Natural killer cell treated with Interleukin-12 subunit alpha and Interleukin-12 subunit beta and Interleukin-15 and Interleukin-18, amount 100 ng/mL, for 72 hours (primary cell): Measurements from ENCODE around the gene GNB1. TPM values are rescaled to one million over a fixed set of nuclear protein-coding genes. Genes with fewer than 3 reads are reported as not detected.
"Not testable (repeated sequence)": the region's sequence is repeated elsewhere in the genome, so short reads cannot be mapped to it uniquely, and the experiment has no call there.

Source experiments
- ATAC-seq, 2 donors: fragments of 150-1000 bp; cut with Tn5 transposase in 1 of 2; sonication (Bioruptor Pico), chemical (Tn5 transposase) in 1 of 2; 2 replicates each; pipeline ENCODE4 v1.10.0; 2021
- DNase-seq: peaks from one replicate; pipeline ENCODE4 v3.0.0; 2022; ENCODE audit warnings: low spot score
- H3K27ac Mint-ChIP-seq, 2 donors: 1 replicate in 1 of 2; 2 replicates in 1 of 2; pipeline ENCODE4 v1.8.0; 2022; ENCODE audit warnings: mixed read lengths in 2 of 2, mild to moderate bottlenecking in 1 of 2, moderate library complexity in 1 of 2
- H3K27me3 Mint-ChIP-seq, 2 donors: 1 replicate in 1 of 2; 2 replicates in 1 of 2; pipeline ENCODE4 v1.8.0; 2022; ENCODE audit warnings: mixed read lengths in 2 of 2
- H3K36me3 Mint-ChIP-seq: one replicate; pipeline ENCODE4 v1.8.0; 2022; ENCODE audit warnings: mixed read lengths
- H3K4me1 Mint-ChIP-seq, 2 donors: 1 replicate in 1 of 2; 2 replicates in 1 of 2; pipeline ENCODE4 v1.8.0; 2022; ENCODE audit warnings: low read depth in 2 of 2, mixed read lengths in 2 of 2, mild to moderate bottlenecking in 1 of 2
- H3K4me3 Mint-ChIP-seq: one replicate; pipeline ENCODE4 v1.8.0; 2022; ENCODE audit warnings: mixed read lengths
- H3K9me3 Mint-ChIP-seq: 2 replicates; pipeline ENCODE4 v1.8.0; 2022; ENCODE audit warnings: mixed read lengths
- total RNA-seq, 2 donors: library from RNA; stranded (reverse); gene quantifications; one replicate each; pipeline ENCODE4 v1.2.3, GENCODE V29; 2022

GNB1 gene
- total RNA-seq, 2 donors from 2014 or later, result 361 to 446 TPM

DNA sequence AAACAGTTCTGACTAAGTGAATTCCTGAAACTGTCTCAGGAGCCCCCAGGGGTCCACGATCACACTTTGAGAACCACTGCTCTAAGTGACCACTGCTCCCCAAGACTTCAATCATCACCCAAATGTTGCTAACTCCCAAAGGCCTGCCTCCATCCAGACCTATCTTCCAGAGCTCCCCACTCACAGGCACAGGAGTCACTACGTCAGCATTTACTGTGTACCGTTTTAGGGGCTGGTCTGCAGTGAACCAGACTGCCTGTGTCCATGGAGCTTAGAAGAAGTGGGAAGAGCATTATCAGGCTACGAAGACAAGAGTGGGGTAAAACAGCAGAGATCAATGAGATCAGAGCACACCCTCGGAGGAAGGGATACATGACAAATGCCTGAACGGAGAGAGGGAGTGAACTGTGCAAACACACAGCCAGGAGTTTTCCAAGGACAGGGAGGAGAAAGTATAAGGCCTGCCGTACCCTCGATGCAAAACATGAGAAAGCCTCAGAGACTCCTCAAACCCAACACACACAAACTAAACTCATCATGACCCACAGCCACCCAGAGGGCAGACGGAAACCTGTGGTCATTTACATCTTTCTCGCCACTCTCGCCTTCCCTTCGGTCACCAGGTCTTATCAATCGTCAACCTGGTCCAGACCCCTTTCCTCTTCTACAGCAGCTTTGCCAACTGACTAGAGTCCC lies 10.1 kb downstream of the GNB1 start:
- H3K27ac Mint-ChIP-seq, result peak overlapping the region; percentile 55 to 67
- H3K27me3 Mint-ChIP-seq, result no peaks in the 10 kb centered on the region
- H3K9me3 Mint-ChIP-seq, result no peaks in the 10 kb centered on the region
- no peak for DNase-seq
- peak overlapping the region; percentile 70 for H3K4me3 Mint-ChIP-seq
- H3K4me1 Mint-ChIP-seq, result peaks cover 48 to 54% of the 10 kb centered on the region in 2 donors
- peaks cover 6% of the 10 kb centered on the region for H3K36me3 Mint-ChIP-seq
- ATAC-seq, result no peak

DNA sequence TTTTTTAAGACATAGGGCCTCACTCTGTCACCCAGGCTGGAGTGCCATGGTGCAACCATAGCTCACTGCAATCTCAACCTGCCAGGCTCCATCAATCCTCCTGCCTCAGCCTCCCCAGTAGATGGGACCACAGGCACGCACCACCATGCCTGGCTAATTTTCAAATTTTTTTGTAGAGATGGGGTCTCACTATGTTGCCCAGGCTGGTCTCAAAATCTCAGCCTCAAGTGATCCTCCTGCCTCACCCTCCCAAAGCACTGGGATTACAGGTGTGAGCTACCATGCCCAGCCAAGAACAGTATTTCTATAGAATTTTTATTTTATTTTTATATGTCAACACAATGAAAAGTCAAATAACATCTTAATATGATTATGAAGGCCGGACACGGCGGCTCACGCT lies 10.9 kb downstream of the GNB1 start:
- Mint-ChIP-seq H3K4me1 (peaks cover 56 to 59% of the 10 kb centered on the region in 2 donors), H3K36me3 (peaks cover 6% of the 10 kb centered on the region), H3K27ac (no peak overlapping the region), H3K9me3 (no peaks in the 10 kb centered on the region), H3K27me3 (no peaks in the 10 kb centered on the region), H3K4me3 (no peak overlapping the region)
- ATAC-seq (no peak), DNase-seq (no peak)

DNA sequence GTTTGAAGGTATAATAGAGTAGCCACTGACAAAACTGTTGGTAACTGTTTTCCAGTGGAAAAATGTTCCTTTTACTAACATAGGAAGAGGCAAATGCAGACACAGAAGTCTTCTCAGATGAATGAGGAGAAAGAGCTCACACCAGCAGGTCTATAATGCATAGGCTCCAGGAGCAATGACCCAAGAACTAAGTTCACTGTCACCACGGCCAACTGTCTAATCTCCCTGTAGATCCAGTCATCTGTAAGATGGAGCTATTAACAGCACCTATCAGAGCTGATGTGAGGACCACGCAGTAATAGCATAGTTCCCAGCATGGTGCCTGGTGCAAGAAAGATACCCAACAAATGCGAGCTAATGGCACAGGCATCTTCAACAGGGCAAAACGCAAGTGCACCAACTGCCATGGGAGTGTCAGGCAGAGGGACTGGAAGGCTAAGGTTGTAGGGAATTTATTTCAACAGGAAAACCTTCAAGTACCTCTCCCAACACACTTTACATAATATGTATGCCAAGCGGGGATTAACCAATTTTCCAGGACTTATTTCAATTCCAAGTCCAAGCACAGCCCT lies 12.9 kb downstream of the GNB1 start:
- no peak overlapping the region for H3K4me3 Mint-ChIP-seq
- ATAC-seq, result no peak
- H3K27me3 Mint-ChIP-seq, result no peaks in the 10 kb centered on the region
- DNase-seq, result no peak
- peak overlapping the region in 1 of 2 donors; percentile 17 for H3K27ac Mint-ChIP-seq
- H3K4me1 Mint-ChIP-seq, result peaks cover 59 to 62% of the 10 kb centered on the region in 2 donors
- H3K36me3 Mint-ChIP-seq, result peaks cover 6% of the 10 kb centered on the region
- no peaks in the 10 kb centered on the region for H3K9me3 Mint-ChIP-seq

DNA sequence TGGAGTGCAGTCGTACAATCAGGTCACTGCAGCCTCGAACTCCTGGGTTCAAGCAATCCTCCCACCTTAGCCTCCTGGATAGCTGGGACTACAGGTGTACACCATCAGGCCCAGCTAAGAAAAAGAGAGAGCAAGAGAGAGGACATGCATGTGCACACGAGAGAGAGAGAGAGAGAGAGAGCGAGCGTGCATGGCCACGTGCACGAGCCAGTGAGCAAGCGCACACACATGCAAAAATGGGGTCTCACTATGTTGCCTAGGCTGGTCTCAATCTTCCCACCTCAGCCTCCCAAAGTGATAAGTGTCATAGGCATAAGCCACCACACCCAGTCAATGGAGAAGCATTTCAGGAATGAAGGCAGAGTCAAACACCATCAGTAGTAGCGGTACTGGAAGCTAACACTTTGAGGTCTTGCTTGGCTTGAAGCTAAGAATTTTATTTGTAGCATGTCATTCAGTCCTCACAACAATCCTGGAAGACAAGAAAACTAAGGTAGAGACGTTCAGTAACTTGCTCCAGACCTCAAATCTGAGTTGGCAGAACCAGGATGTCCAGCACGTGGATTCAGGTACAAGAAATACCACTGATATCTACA lies 14.5 kb downstream of the GNB1 start:
- peak overlapping the region; percentile 84 for H3K4me3 Mint-ChIP-seq
- no peaks in the 10 kb centered on the region for H3K27me3 Mint-ChIP-seq
- H3K9me3 Mint-ChIP-seq, result no peaks in the 10 kb centered on the region
- ATAC-seq, result peak in 1 of 2 donors; percentile 6
- peak; percentile 6 for DNase-seq
- peaks cover 6% of the 10 kb centered on the region for H3K36me3 Mint-ChIP-seq
- peaks cover 65 to 66% of the 10 kb centered on the region in 2 donors for H3K4me1 Mint-ChIP-seq
- peak overlapping the region; percentile 87 for H3K27ac Mint-ChIP-seq

DNA sequence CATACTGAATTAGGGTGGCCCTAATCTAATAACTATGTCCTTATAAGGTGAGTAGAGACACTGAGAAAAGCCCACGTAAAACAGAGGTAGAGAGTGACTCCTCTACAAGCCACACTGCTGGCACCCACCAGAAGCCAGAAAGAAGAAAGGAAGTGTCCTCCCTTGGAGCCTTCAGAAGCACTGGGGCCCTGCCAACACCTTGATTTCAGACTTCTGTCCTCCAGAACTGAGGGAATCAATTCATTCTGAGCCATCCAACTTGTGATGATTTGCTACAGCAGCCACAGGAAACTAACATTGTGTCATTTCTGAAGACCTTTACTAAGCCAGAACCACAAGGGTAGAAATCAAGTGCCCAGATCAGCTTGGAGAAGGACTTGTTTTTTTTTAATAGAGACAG lies 15.0 kb downstream of the GNB1 start:
- no peaks in the 10 kb centered on the region for H3K9me3 Mint-ChIP-seq
- ATAC-seq (peak; percentile 54 to 87), DNase-seq (no peak)
- H3K36me3 Mint-ChIP-seq, result peaks cover 6% of the 10 kb centered on the region
- no peaks in the 10 kb centered on the region for H3K27me3 Mint-ChIP-seq
- H3K4me1 Mint-ChIP-seq, result peaks cover 65 to 66% of the 10 kb centered on the region in 2 donors
- H3K4me3 Mint-ChIP-seq, result peak overlapping the region; percentile 84
- peak overlapping the region; percentile 87 for H3K27ac Mint-ChIP-seq

DNA sequence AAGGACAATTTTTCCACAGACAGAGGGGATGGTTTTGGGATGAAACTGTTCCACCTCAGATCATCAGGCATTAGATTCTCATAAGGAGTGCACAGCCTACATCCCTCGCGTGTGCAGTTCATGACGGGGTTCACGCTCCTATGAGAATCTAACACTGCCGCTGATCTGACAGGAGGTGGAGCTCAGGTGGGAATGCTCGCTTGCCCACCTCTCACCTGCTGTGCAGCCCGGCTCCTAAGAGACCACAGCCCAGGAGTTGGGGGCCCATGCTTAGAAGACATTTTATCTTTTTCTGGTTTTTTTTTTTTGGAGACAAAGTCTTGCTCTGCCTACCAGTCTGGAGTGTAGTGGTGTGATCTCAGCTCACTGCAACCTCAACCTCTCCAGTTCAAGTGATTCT lies 16.0 kb downstream of the GNB1 start:
- ATAC-seq, result no peak
- DNase-seq, result no peak
- Mint-ChIP-seq H3K4me3 (no peak overlapping the region), H3K27me3 (no peaks in the 10 kb centered on the region), H3K9me3 (no peaks in the 10 kb centered on the region), H3K4me1 (peaks cover 70 to 71% of the 10 kb centered on the region in 2 donors), H3K27ac (no peak overlapping the region), H3K36me3 (peaks cover 6% of the 10 kb centered on the region)

DNA sequence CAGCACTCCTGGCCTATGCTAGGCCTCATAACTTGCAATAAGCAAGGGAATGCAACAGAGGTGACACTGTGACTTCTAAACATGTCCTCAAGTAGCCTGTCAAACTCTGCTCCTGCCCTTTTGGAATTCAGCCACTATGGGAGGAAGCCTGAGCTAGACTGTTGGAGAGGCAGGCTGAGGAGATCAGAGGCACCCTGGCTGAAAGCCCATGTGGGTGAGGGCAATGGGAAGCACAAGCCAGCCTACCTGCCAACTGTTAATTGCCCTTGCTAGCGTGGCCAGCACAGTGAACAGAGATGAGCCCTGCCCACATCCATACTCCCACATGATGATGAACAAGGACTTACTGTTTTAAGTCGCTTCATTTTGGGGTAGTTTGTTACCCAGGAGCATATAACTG lies 17.7 kb downstream of the GNB1 start:
- Mint-ChIP-seq H3K27me3 (no peaks in the 10 kb centered on the region), H3K36me3 (no peaks in the 10 kb centered on the region), H3K9me3 (no peaks in the 10 kb centered on the region), H3K4me1 (peaks cover 69% of the 10 kb centered on the region in 2 donors), H3K27ac (peak overlapping the region in 1 of 2 donors; percentile 11), H3K4me3 (no peak overlapping the region)
- DNase-seq (peak; percentile 10), ATAC-seq (no peak)

DNA sequence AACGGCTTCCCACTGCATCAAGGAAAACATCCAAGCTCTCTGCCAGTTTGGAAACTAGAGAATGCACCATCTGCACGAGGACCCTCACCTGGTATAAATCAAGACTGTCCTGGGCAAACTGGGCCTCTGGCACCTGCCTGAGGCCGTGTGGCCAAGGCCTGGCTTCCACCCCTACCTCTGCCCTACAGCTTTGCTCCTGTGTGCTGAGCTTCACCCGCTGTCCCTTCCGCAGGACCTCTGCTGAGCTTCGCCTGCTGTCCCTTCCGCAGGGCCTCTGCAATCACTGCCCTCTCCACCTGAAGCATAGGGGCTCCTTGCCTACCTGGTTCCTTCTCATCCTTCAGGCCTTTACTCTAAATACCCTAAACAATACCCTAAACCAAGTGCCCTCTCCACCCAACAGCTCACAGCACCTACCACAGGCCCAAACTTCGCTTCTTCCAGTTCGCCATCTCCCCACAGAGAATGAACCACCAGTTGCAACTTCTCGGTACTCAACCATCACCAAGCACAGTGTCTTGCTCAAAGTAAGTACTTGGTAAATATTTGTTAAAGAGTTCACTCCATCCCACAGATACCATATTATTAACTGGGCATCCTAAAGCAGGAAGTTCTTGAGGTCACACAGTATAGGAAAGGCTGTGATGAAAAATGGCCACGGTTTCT lies 18.4 kb downstream of the GNB1 start:
- Mint-ChIP-seq H3K4me3 (peak overlapping the region; percentile 7), H3K9me3 (no peaks in the 10 kb centered on the region), H3K4me1 (peaks cover 64 to 67% of the 10 kb centered on the region in 2 donors), H3K36me3 (no peaks in the 10 kb centered on the region), H3K27me3 (no peaks in the 10 kb centered on the region), H3K27ac (peak overlapping the region in 1 of 2 donors; percentile 11)
- ATAC-seq (no peak), DNase-seq (no peak)

DNA sequence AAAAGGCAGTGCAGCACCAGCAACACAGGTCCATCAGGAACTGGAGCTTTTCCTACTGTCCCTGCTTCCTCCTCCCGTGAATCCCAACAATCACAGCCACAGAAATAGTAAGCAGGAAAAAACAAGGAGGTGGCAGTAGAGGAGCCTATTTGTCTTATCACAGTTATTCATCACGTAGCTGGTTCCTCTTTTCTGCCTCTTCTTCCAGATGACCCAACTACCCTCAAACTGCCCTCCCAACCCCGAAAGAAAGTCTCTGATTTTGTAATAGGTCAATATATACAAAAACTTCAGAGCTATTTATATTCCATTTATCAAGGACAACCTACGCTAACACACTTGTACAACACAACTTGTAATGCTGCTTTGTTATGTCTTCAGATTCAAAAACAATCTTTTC lies 21.4 kb downstream of the GNB1 start:
- Mint-ChIP-seq H3K4me3 (no peak overlapping the region), H3K4me1 (peaks cover 59 to 60% of the 10 kb centered on the region in 2 donors), H3K27me3 (no peaks in the 10 kb centered on the region), H3K36me3 (no peaks in the 10 kb centered on the region), H3K9me3 (no peaks in the 10 kb centered on the region), H3K27ac (peak overlapping the region; percentile 18 to 39)
- no peak for ATAC-seq
- no peak for DNase-seq

DNA sequence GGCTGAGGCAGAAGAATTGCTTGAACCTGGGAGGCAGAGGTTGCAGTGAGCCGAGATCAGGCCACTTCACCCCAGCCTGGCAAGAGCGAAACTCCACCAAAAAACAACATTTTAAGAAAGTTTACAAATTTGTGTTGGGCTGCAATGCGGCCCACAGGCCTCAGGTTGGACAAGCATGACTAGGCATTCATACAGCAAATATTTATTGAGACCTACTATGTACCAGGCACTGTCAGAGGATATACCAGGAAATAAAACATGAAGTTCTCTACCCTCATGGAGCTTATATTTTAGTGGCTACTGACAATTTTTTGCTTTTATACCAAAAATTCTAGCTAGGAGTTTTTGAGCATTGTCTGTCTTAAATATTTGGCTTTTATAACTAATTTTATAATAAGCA lies 23.7 kb downstream of the GNB1 start:
- Mint-ChIP-seq H3K36me3 (no peaks in the 10 kb centered on the region), H3K27me3 (no peaks in the 10 kb centered on the region), H3K4me3 (no peak overlapping the region), H3K27ac (no peak overlapping the region), H3K4me1 (peaks cover 60 to 61% of the 10 kb centered on the region in 2 donors), H3K9me3 (no peaks in the 10 kb centered on the region)
- no peak for ATAC-seq
- no peak for DNase-seq

DNA sequence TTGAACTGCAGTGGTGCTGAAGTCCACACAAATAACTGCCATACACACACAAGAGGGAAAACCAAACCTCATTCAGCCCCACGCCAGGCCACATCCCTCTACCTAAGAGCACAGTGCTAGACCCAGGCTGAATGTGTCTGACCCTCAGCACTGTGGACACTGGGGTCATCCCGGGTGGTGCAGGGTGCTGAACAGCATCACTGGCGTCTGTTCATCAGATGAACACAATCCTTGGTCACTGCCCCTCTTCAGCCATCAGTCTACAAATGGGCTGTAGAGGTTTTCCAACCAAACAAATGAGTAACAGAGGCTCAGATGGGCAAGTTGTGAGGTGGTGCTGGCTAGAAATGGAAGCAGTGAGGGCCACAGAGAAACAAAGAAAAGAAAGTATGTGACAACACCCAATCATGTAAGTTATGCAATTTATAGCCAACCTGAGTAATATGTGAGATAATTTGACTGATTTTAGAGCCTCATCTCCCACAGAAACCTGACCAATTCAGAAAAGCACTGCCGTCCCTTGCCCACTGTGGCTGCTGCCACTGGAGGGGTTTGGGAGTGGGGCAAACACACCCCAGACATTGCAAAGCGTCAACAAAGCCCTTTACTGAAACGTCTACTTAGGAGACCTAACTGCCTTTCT lies 27.9 kb downstream of the GNB1 start:
- Mint-ChIP-seq H3K4me1 (peaks cover 50% of the 10 kb centered on the region in 2 donors), H3K9me3 (no peaks in the 10 kb centered on the region), H3K27me3 (no peaks in the 10 kb centered on the region), H3K4me3 (peak overlapping the region; percentile 47), H3K27ac (peak overlapping the region; percentile 64 to 77), H3K36me3 (no peaks in the 10 kb centered on the region)
- peak; percentile 80 to 82 for ATAC-seq
- no peak for DNase-seq

DNA sequence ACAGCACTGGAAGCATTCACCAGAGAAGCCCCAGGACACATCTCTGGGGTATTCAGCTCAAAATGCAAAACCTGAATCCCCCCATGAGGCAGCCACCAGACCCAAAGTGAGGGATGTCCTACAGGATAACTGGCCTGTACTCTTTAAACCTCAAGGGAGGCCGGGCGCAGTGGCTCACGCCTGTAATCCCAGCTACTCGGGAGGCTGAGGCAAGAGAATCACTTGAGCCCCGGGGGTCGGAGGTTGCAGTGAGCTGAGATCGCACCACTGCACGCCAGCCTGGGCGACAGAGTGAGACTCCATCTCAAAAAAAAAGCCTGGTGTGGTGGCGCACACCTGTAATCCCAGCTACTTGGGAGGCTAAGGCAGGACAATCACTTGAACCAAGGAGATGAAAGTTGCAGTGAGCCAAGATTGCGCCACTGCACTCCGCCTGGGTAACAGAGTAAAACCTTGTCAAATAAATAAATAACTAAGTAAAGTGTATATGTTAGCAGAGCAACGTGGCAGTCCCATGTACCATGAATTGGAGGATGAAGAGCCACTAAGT lies 29.1 kb downstream of the GNB1 start:
- not testable (repeated sequence) for H3K36me3 Mint-ChIP-seq, H3K4me3 Mint-ChIP-seq, H3K9me3 Mint-ChIP-seq, H3K27ac Mint-ChIP-seq, DNase-seq, H3K27me3 Mint-ChIP-seq, ATAC-seq
- peaks cover 50 to 51% of the 10 kb centered on the region in 2 donors for H3K4me1 Mint-ChIP-seq

DNA sequence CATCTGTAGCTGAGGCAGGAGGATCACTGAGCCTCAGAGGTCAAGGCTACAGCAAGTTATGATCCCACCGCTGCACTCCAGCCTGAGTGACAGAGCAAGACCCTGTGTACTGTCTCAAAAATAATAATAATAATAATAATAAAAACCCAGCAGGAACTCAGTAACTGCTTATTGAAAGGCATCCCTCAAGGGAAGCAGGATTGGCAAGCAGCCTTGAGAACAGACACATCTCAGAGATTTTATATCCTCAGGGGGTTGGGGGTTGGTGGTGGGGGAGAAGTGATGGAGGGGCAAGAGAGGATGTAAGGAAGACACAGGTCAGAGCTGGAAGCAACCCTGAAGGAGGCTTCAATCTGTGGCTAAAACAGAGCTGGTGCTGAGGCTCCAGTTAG lies 29.6 kb downstream of the GNB1 start:
- H3K4me3 Mint-ChIP-seq, result no peak overlapping the region
- peaks cover 48 to 52% of the 10 kb centered on the region in 2 donors for H3K4me1 Mint-ChIP-seq
- no peak for ATAC-seq
- H3K27me3 Mint-ChIP-seq, result no peaks in the 10 kb centered on the region
- no peak overlapping the region for H3K27ac Mint-ChIP-seq
- no peaks in the 10 kb centered on the region for H3K36me3 Mint-ChIP-seq
- DNase-seq, result no peak
- no peaks in the 10 kb centered on the region for H3K9me3 Mint-ChIP-seq
